ENCODE data around the gene CENPA. TPM values are rescaled to one million over a fixed set of nuclear protein-coding genes. Genes with fewer than 3 reads are reported as not detected.
"Not testable (repeated sequence)": the region's sequence is repeated elsewhere in the genome, so short reads cannot be mapped to it uniquely, and the experiment has no call there.

The CENPA gene
- polyA plus RNA-seq, 1 of the 3 experiments (the other 2 are of a cell fraction) = 19.5 TPM

DNA sequence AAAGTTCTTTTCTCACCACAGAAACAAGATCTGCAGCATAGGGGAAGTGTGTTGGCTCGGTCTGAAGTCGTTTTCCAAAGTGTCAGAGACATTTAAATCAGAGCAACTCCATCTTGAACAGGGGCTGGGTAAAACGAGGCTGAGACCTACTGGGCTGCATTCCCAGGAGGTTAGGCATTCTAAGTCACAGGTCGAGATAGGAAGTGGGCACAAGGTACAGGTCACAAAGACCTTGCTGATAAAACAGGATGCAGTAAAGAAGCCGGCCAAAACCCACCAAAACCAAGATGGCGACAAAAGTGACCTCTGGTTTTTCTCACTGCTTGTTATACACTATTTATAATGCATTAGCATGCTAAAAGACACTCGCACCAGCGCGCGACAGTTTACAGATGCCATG lies 24.9 kb upstream of the CENPA start:
- H3K27ac ChIP-seq (ENCODE audit: low read depth in 2 of 2, low read length in 1 of 2); H3K9me2 ChIP-seq; H3F3A ChIP-seq (replicated peaks; ENCODE audit: insufficient read depth); DNase-seq; H3K9ac ChIP-seq; H2AFZ ChIP-seq (ENCODE audit: low read depth); H3K36me3 ChIP-seq (replicated peaks in 1 of 2; ENCODE audit: control insufficient read depth in 1 of 2, insufficient read depth in 2 of 2, low read length in 1 of 2); H3K4me3 ChIP-seq (ENCODE audit: low read depth in 2 of 2, low read length in 1 of 2); H3K9me3 ChIP-seq; H3K4me2 ChIP-seq; H4K20me1 ChIP-seq (ENCODE audit: insufficient read depth); H3K27me3 ChIP-seq (ENCODE audit: insufficient read depth): not testable (repeated sequence)
- 90% methylated on average over 10 of the region's 10 CpGs for WGBS (ENCODE audit: low lambda C conversion rate)
- CTCF ChIA-PET = interaction anchor here (1.2 to 2.2 kb wide), 3 partner anchors 14 to 155 kb away, joined by 3 to 11 read pairs (median 7); no protein-coding TSS in a partner anchor
- H3K4me1 ChIP-seq (ENCODE audit: control insufficient read depth in 1 of 2, insufficient read depth in 2 of 2, low read depth in 1 of 2, low read length in 1 of 2) = peaks cover 16 to 21% of the 10 kb centered on the region in 2 experiments
- POLR2A ChIA-PET = interaction anchor here (0.6 kb wide), 1 partner anchor 415 kb away, joined by 3 read pairs; the partner anchor contains the start of gene SELENOI
- H3K79me2 ChIP-seq (ENCODE audit: insufficient read depth) = peaks cover 24% of the 10 kb centered on the region

- no peaks in the 10 kb centered on the region for H3K9me2 ChIP-seq
- no peaks in the 10 kb centered on the region for H3F3A ChIP-seq (replicated peaks; ENCODE audit: insufficient read depth)
- H3K27ac ChIP-seq (ENCODE audit: low read depth in 2 of 2, low read length in 1 of 2) = no peak overlapping the region
- ChIA-PET CTCF (interaction anchor here (0.7 to 3.6 kb wide), 5 partner anchors 18 to 185 kb away, joined by 3 to 17 read pairs (median 5); no protein-coding TSS in a partner anchor), POLR2A (no interaction called here)
- H3K79me2 ChIP-seq (ENCODE audit: insufficient read depth) = peaks cover 45% of the 10 kb centered on the region
- WGBS (ENCODE audit: low lambda C conversion rate) = 97% methylated on average over 10 of the region's 10 CpGs
- no peak for DNase-seq
- no peak overlapping the region for H3K4me2 ChIP-seq
- no peak overlapping the region for H3K4me3 ChIP-seq (ENCODE audit: low read depth in 2 of 2, low read length in 1 of 2)
- no peak overlapping the region for H2AFZ ChIP-seq (ENCODE audit: low read depth)
- H3K4me1 ChIP-seq (ENCODE audit: control insufficient read depth in 1 of 2, insufficient read depth in 2 of 2, low read depth in 1 of 2, low read length in 1 of 2) = peaks cover 14 to 17% of the 10 kb centered on the region in 2 experiments
- no peak overlapping the region for H3K9ac ChIP-seq
- H3K27me3 ChIP-seq (ENCODE audit: insufficient read depth) = no peaks in the 10 kb centered on the region
- H4K20me1 ChIP-seq (ENCODE audit: insufficient read depth) = peaks cover 9% of the 10 kb centered on the region; the same call in 1 of the 2 replicates
- no peaks in the 10 kb centered on the region for H3K9me3 ChIP-seq
- peaks cover 2% of the 10 kb centered on the region in 2 experiments for H3K36me3 ChIP-seq (replicated peaks in 1 of 2; ENCODE audit: control insufficient read depth in 1 of 2, insufficient read depth in 2 of 2, low read length in 1 of 2)
- TF ChIP-seq, protein P1, sequence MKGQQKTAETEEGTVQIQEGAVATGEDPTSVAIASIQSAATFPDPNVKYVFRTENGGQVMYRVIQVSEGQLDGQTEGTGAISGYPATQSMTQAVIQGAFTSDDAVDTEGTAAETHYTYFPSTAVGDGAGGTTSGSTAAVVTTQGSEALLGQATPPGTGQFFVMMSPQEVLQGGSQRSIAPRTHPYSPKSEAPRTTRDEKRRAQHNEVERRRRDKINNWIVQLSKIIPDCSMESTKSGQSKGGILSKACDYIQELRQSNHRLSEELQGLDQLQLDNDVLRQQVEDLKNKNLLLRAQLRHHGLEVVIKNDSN (IDR thresholded peaks at IDR 0.05; ENCODE audit: borderline replicate concordance, low read depth) = no peak
- no peak for TF ChIP-seq FOSL2 (IDR thresholded peaks at IDR 0.05; ENCODE audit: borderline replicate concordance, low read depth)
- no peak for TF ChIP-seq ZBTB33 (IDR thresholded peaks at IDR 0.05; ENCODE audit: borderline replicate concordance, low read depth)
- no peak for TF ChIP-seq GATA2 (CRISPR knock-in tag; IDR thresholded peaks at IDR 0.05)
- TF ChIP-seq GABPA (IDR thresholded peaks at IDR 0.05; ENCODE audit: low read depth) = no peak
- TF ChIP-seq NFIC (IDR thresholded peaks at IDR 0.05; ENCODE audit: borderline replicate concordance) = no peak
- TF ChIP-seq, protein P2, sequence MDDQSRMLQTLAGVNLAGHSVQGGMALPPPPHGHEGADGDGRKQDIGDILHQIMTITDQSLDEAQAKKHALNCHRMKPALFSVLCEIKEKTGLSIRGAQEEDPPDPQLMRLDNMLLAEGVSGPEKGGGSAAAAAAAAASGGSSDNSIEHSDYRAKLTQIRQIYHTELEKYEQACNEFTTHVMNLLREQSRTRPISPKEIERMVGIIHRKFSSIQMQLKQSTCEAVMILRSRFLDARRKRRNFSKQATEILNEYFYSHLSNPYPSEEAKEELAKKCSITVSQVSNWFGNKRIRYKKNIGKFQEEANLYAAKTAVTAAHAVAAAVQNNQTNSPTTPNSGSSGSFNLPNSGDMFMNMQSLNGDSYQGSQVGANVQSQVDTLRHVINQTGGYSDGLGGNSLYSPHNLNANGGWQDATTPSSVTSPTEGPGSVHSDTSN (IDR thresholded peaks at IDR 0.05) = no peak
- TF ChIP-seq EP300 (IDR thresholded peaks at IDR 0.05; ENCODE audit: borderline replicate concordance in 1 of 2, low read depth in 1 of 2, low read length in 1 of 2) = no peak
- TF ChIP-seq FOXJ3 (CRISPR knock-in tag; IDR thresholded peaks at IDR 0.05) = no peak
- TF ChIP-seq NRF1 (IDR thresholded peaks at IDR 0.05; ENCODE audit: low read depth, low read length) = no peak
- TF ChIP-seq MXI1 (IDR thresholded peaks at IDR 0.05; ENCODE audit: low read depth, low read length) = no peak
- no peak for TF ChIP-seq EZH2phosphoT487 (IDR thresholded peaks at IDR 0.05; ENCODE audit: borderline replicate concordance, low read depth)
- no peak for TF ChIP-seq REST (IDR thresholded peaks at IDR 0.05; ENCODE audit: low read depth, low read length)
- TF ChIP-seq POLR2AphosphoS5 (IDR thresholded peaks at IDR 0.05; ENCODE audit: low read depth, low read length) = no peak
- TF ChIP-seq RFX5 (IDR thresholded peaks at IDR 0.05; ENCODE audit: low read length) = no peak
- TF ChIP-seq YY1 (IDR thresholded peaks at IDR 0.05; ENCODE audit: low read depth) = no peak
- no peak for TF ChIP-seq SIN3A (IDR thresholded peaks at IDR 0.05; ENCODE audit: borderline replicate concordance, low read depth, low read length)
- TF ChIP-seq, protein P3, sequence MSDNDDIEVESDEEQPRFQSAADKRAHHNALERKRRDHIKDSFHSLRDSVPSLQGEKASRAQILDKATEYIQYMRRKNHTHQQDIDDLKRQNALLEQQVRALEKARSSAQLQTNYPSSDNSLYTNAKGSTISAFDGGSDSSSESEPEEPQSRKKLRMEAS (IDR thresholded peaks at IDR 0.05; ENCODE audit: low read depth) = no peak
Measured at GRCh38 chr2:26763019-26763418, 22.8 kb upstream of the CENPA start.

Data from SK-N-SH (cell line).